Heart right ventricle (tissue), 16 donors: ENCODE data around the gene CAPZB. TPM values are rescaled to one million over a fixed set of nuclear protein-coding genes. Genes with fewer than 3 reads are reported as not detected.

ENCODE experiments used
- ATAC-seq, 8 donors: fragments of 200-7000 bp; cut with Tn5 transposase; one replicate each; pipeline ENCODE4 v1.9.1; 2020; ENCODE audit warnings: mild to moderate bottlenecking in 8 of 8, moderate library complexity in 8 of 8, moderate number of reproducible peaks in 1 of 8
- DNase-seq, 2 donors: peaks; one replicate each; pipeline ENCODE4 v3.0.0-alpha.2; 2020
- H3K27ac ChIP-seq, 10 donors: fragments of 200-600 bp; sonication (generic) in 2 of 10; one replicate each; pipeline versions ENCODE4 v1.5.0 to v1.8.0; 2020 to 2022; ENCODE audit warnings: mild to moderate bottlenecking in 3 of 10
- H3K27me3 ChIP-seq, 7 donors: fragments of 200-600 bp; one replicate each; pipeline ENCODE4 v1.8.0; 2021 to 2022; ENCODE audit warnings: mild to moderate bottlenecking in 2 of 7
- H3K36me3 ChIP-seq, 9 donors: fragments of 200-600 bp; sonication (generic) in 1 of 9; one replicate each; pipeline versions ENCODE4 v1.5.0 to v1.8.0; 2020 to 2022; ENCODE audit warnings: mild to moderate bottlenecking in 2 of 9
- H3K4me1 ChIP-seq, 9 donors: fragments of 200-600 bp; sonication (generic) in 1 of 9; one replicate each; pipeline versions ENCODE4 v1.5.0 to v1.8.0; 2020 to 2022; ENCODE audit warnings: mild to moderate bottlenecking in 4 of 9
- H3K4me3 ChIP-seq, 10 donors: fragments of 200-600 bp; sonication (generic) in 2 of 10; one replicate each; pipeline versions ENCODE4 v1.5.0 to v1.8.0; 2020 to 2022; ENCODE audit warnings: mild to moderate bottlenecking in 7 of 10, moderate library complexity in 2 of 10
- H3K9me3 ChIP-seq, 11 donors: fragments of 200-600 bp in 10 of 11; sonication (generic) in 2 of 11; one replicate each; pipeline versions ENCODE4 v1.5.0 to v1.8.0; 2013 to 2022; ENCODE audit warnings: mild to moderate bottlenecking in 2 of 11, control low read depth in 1 of 11, moderate library complexity in 1 of 11
- WGBS, 2 donors: extraction: QIAGEN DNeasy Blood & Tissue Kit; methylation state at CpG; one replicate each; pipeline ENCODE4 v1.1.7; 2013; ENCODE audit warnings: inconsistent platforms in 1 of 2; 5-methylcytosine and 5-hydroxymethylcytosine counted together
- intact Hi-C, 10 donors: fragments of 100-400 bp; cut with DNase I; formaldehyde crosslinking; loops; one replicate each; pipeline versions ENCODE4 v1.11.1 to v1.14.2; 2022
- polyA plus RNA-seq, 2 donors: library from polyadenylated mRNA; stranded (reverse); fragments of 200-250 nt; gene quantifications; one replicate each; pipeline ENCODE4 v1.2.3, GENCODE V29; 2013
- total RNA-seq, 10 donors: library from RNA; stranded (reverse); fragmentation: NEBNext Ultra II Directional in 3 of 10; extraction: Animal tissue kit (Norgen Biotek cat#: 25700) in 3 of 10; gene quantifications; one replicate each; pipeline versions ENCODE4 v1.2.1 to v1.2.4, GENCODE V29; 2021 to 2023
- TF ChIP-seq, protein P1 (sequence below), 9 donors: fragments of 200-600 bp; sonication (generic) in 2 of 9; IDR thresholded peaks; one replicate each; pipeline versions ENCODE4 v1.5.0 to v1.8.0; 2021 to 2022; ENCODE audit warnings: antibody characterized with exemption in 9 of 9, mild to moderate bottlenecking in 5 of 9, moderate library complexity in 1 of 9
- donor health status: Arrhythmogenic right ventricular cardiomyopathy.
- donor health status: ischemic (EF 13 %, LVEDD 7.1; RV severe dilation, severe dysfunction).
- donor health status: healthy with polysubstance abuse.
- donor health status: DM: no; HTN: yes; CAD: no.
- donor health status: DM: no; HTN: no; CAD: no.
- donor health status: ischemic (EF 25% LVEDD 6.9; RV normal size, moderate dysfunction).
- donor health status: ischemic (EF 25% LVEDD 5.7; RV mildly dilated, moderate dysfunction).
- donor health status: healthy.
- donor health status: DM: yes; HTN: yes; CAD: no.
- donor health status: Ischemic cardiomyopathy.
- donor health status: ischemic (EF 35%, LVEDD 5.7; RV mildly dilated, moderate dysfunction).
- donor health status: nonischemic (EF 11% LVEDD 7.7; RV severe dilation, severe dysfunction).
- donor health status: DM: yes; HTN: yes; CAD: no.
- donor health status: PGD.
- donor health status: ischemic (EF 29% LVEDD 5.4; RV normal size, mild dysfunction).
- donor health status: nonischemic (EF 23%, LVEDD 6.1; RV moderate dilation, normal function).

Gene CAPZB
- total and polyA plus RNA-seq, 12 donors, result 158 to 307 (median 228) TPM

DNA sequence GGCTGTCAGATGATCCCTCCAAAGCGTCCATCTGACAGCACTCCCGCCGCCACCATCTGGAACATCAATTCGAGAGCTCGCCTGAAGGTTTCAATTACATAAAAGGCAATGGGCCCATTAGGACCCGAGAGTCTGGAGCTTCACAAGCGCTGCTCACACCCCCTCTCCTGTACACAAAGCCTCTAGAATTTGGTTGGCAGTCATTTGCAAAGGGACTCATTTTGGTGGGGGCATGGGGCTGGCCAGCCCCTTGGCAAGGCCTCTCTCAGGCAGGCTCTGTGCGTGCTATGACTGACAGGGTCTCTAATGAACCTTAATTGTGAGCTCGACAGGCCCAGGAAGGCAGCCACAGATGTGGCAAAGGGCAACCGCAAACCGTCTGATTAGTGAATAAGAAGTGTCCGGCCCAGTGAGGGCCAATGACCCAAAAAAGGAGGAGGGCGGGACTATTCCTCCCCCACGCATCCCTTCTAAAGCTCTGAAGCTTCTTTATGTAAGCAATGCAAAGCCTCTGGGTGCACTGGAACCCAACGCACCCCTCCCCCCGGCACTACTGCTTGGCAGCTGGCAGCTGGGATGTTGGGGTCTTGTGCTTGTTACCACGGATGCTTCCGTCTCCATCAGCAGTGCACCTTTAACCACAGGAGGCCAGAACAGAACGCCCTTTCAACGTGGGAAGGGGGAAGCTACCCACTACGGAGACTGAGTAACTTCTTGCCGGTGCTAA lies 79.4 kb downstream of the CAPZB start:
- DNase-seq (no peak), ATAC-seq (peak in 5 of 8 donors; percentile 18 to 36 (median 25))
- peaks cover 22 to 83% (median 59%) of the 10 kb centered on the region in 9 donors for H3K4me1 ChIP-seq
- no peaks in the 10 kb centered on the region for H3K9me3 ChIP-seq
- H3K27me3 ChIP-seq, result no peaks in the 10 kb centered on the region
- TF ChIP-seq, protein P1, sequence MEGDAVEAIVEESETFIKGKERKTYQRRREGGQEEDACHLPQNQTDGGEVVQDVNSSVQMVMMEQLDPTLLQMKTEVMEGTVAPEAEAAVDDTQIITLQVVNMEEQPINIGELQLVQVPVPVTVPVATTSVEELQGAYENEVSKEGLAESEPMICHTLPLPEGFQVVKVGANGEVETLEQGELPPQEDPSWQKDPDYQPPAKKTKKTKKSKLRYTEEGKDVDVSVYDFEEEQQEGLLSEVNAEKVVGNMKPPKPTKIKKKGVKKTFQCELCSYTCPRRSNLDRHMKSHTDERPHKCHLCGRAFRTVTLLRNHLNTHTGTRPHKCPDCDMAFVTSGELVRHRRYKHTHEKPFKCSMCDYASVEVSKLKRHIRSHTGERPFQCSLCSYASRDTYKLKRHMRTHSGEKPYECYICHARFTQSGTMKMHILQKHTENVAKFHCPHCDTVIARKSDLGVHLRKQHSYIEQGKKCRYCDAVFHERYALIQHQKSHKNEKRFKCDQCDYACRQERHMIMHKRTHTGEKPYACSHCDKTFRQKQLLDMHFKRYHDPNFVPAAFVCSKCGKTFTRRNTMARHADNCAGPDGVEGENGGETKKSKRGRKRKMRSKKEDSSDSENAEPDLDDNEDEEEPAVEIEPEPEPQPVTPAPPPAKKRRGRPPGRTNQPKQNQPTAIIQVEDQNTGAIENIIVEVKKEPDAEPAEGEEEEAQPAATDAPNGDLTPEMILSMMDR (IDR thresholded peaks at IDR 0.05), result no peak
- WGBS, 2 donors, result 68 to 69% methylated on average over 22 of the region's 22 CpGs
- no peak overlapping the region for H3K4me3 ChIP-seq
- intact Hi-C loops, result no loop called here
- peaks cover 0 to 68% (median 0%) of the 10 kb centered on the region in 9 donors for H3K36me3 ChIP-seq
- peak overlapping the region in 7 of 10 donors; percentile 3 to 62 (median 48) for H3K27ac ChIP-seq

DNA sequence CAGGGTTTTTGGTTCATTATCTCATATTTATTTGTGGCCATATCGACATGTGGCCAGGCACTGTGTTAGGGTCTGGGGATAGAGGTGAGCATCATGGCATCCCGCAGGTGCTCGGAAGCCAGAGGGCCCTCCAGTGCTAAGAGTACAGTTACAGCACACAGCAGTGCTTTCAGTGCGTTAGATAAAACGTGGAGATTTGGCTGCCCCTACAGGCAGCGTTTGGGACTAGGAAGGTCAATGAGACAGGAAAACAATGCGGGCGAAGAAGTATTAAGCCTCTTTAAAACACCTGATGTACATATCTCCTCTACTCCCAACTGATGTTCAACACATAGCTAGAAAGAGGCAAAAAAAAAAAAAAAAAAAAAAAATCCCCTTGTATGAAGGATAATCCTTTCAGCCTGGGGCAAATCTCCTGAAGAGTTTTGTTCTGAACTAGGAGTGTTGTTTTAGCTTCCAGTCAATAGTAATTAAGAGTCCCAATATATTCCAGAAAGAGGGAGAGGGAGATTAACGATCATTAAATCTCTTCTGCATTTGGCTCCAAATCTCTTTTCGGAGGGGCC lies 80.1 kb downstream of the CAPZB start:
- TF ChIP-seq, protein P1 (IDR thresholded peaks at IDR 0.05), result peak in 7 of 9 donors; percentile 16 to 50 (median 23)
- Histone ChIP-seq H3K4me3 (no peak overlapping the region), H3K9me3 (no peaks in the 10 kb centered on the region), H3K36me3 (peaks cover 0 to 68% (median 0%) of the 10 kb centered on the region in 9 donors), H3K27ac (peak overlapping the region in 6 of 10 donors; percentile 3 to 62 (median 50)), H3K4me1 (peaks cover 27 to 85% (median 64%) of the 10 kb centered on the region in 9 donors), H3K27me3 (no peaks in the 10 kb centered on the region)
- intact Hi-C loops, result no loop called here
- no peak for DNase-seq
- ATAC-seq, result peak in 7 of 8 donors; percentile 32 to 70 (median 51)
- 51 to 53% methylated on average over 10 of the region's 10 CpGs for whole genome bisulfite sequencing, 2 donors

DNA sequence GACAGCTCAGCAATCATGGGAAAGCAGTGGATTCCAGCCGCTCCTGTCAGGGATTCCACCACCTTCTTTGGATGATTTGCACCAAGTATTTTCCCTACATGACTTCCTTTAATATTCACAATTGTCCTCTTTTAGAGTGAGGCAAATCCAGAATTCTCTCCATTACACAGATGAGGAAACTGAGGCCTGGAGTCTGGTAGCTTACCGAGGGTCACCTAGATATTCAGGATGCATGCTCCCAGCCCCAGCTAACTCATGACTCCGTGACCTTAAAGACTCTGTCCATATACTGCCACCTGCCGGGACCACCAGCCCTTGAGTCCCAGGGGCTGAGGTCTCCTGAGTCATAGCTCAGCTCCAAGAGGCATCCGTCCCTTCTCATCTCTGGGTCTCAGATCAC lies 80.6 kb downstream of the CAPZB start:
- Histone ChIP-seq H3K9me3 (no peaks in the 10 kb centered on the region), H3K4me3 (no peak overlapping the region), H3K36me3 (peaks cover 0 to 66% (median 0%) of the 10 kb centered on the region in 9 donors), H3K27me3 (no peaks in the 10 kb centered on the region), H3K4me1 (peaks cover 30 to 91% (median 69%) of the 10 kb centered on the region in 9 donors), H3K27ac (peak overlapping the region in 6 of 10 donors; percentile 3 to 62 (median 50))
- ATAC-seq (no peak), DNase-seq (no peak)
- 91 to 94% methylated on average over 5 of the region's 5 CpGs for WGBS, 2 donors
- intact Hi-C loops, result loop anchor here in 2 of 10 donors (5.0 kb wide), 2 partner anchors 78 to 193 kb away; a partner anchor contains a TSS
- TF ChIP-seq, protein P1 (IDR thresholded peaks at IDR 0.05), result no peak

DNA sequence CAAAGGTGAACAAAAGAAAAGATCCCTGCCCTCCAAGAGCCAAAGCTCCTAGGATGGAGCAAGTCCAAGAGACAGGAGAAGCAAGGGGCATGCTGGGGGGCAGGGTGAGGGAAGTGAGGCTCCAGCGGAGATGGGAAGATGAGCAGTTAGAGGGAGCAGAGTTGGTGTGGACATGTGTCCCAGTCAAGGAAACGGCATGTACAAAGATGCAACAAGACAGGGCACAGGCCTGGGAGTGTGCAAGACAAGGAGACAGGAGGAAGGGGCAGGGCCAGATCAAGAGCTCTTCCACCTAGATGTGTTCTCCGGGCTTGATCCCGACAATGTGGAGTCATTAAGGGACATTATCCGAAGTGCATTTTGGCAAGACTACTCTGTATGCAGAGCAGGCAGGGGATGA lies 82.1 kb downstream of the CAPZB start:
- intact Hi-C loops, result loop anchor here in 2 of 10 donors (5.0 kb wide), 2 partner anchors 79 to 194 kb away; a partner anchor contains a TSS
- WGBS, 2 donors, result 58 to 66% methylated on average over 5 of the region's 5 CpGs
- Histone ChIP-seq H3K4me3 (no peak overlapping the region), H3K27me3 (no peaks in the 10 kb centered on the region), H3K9me3 (no peaks in the 10 kb centered on the region), H3K36me3 (peaks cover 0 to 61% (median 0%) of the 10 kb centered on the region in 9 donors), H3K4me1 (peaks cover 30 to 99% (median 78%) of the 10 kb centered on the region in 9 donors), H3K27ac (peak overlapping the region in 2 of 10 donors; percentile 3 to 29)
- TF ChIP-seq, protein P1 (IDR thresholded peaks at IDR 0.05), result no peak
- DNase-seq (no peak), ATAC-seq (no peak)
